KOPT-K1 (cell line): ENCODE data around the gene ZNF408.

ENCODE experiments used
- H3K27ac ChIP-seq: fragments of 200-600 bp; sonication (generic); 2 replicates; pipeline ENCODE4 v1.5.1; 2016; ENCODE audit warnings: antibody characterized with exemption, mild to moderate bottlenecking, low read depth, low read length; ENCODE audit not compliant: poor library complexity, severe bottlenecking
- H3K36me3 ChIP-seq: fragments of 200-600 bp; sonication (generic); 2 replicates; pipeline ENCODE4 v1.5.1; 2017; ENCODE audit warnings: antibody characterized with exemption, mild to moderate bottlenecking, low read length, moderate library complexity; ENCODE audit not compliant: insufficient read depth
- H3K9me3 ChIP-seq: fragments of 200-600 bp; sonication (generic); 2 replicates; pipeline ENCODE4 v1.5.1; 2017; ENCODE audit warnings: antibody characterized with exemption, low read length, mild to moderate bottlenecking; ENCODE audit not compliant: insufficient read depth, poor library complexity, severe bottlenecking

The ZNF408 gene

DNA sequence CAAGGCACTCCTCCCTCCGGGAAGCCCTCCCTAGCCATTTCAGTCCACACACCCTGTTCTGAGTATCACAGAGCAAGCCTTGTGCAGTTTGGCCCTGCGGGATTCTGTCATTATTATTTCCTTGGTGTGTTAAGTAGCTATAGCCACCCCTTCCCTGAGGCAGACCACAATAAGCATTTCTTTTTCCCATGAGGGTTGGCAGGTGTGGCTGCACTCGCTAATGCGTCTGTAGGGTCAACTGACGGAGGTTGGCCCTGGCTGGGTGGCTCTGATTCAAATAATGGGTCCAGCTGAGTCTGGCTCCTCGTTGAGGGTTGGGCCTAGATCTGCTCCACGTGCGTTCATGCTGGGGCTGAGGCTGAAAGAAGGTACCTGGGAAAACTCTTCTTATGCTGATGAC, 23.3 kb downstream of the ZNF408 start:
- H3K9me3 ChIP-seq: no peaks in the 10 kb centered on the region
- no peaks in the 10 kb centered on the region for H3K36me3 ChIP-seq
- no peak overlapping the region for H3K27ac ChIP-seq

DNA sequence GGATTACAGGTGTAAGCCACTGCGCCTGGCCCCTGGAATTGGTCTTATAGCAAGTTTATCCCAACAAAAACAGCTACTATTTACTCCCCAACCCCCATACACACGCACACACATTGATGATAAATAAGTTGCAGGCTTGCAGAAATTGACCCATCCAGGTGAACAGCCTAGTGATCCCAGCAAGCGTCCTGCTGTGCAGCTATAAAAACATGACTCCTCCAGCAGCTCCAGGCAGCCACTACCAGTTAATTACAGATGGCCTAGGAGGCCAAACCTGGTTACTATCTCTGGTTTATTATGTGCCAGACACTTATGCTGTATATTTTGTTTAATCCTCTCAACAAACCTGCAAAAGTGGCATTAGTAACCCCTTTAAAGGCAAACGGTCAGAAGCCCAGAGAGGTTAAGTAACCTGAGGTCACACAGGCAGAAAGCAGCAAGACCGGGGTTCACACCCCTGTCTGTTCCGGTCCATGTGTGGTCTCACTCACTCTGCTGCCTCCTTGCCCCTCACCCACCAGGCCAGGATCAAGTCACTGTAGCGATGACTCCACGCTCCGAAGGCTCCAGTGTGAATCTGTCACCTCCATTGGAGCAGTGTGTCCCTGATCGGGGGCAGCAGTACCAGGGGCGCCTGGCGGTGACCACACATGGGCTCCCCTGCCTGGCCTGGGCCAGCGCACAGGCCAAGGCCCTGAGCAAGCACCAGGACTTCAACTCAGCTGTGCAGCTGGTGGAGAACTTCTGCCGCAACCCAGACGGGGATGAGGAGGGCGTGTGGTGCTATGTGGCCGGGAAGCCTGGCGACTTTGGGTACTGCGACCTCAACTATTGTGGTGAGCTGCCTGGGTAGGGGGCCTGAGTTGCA, 24.7 kb downstream of the ZNF408 start:
- H3K27ac ChIP-seq: no peak overlapping the region
- no peaks in the 10 kb centered on the region for H3K9me3 ChIP-seq
- H3K36me3 ChIP-seq: no peaks in the 10 kb centered on the region

GRCh38 chr11:46726206-46726862, 25.5 kb downstream of the ZNF408 start:
- no peaks in the 10 kb centered on the region for H3K36me3 ChIP-seq

GRCh38 chr11:46727952-46728658, 27.3 kb downstream of the ZNF408 start:
- Histone ChIP-seq H3K27ac (no peak overlapping the region), H3K9me3 (no peaks in the 10 kb centered on the region), H3K36me3 (no peaks in the 10 kb centered on the region)

More at GRCh38 chr11:46726206-46726862, 25.5 kb downstream of the ZNF408 start:
- H3K27ac ChIP-seq: no peak overlapping the region
- no peaks in the 10 kb centered on the region for H3K9me3 ChIP-seq

GRCh38 chr11:46728659-46729040, 27.8 kb downstream of the ZNF408 start:
- Histone ChIP-seq H3K9me3 (no peaks in the 10 kb centered on the region), H3K27ac (no peak overlapping the region), H3K36me3 (no peaks in the 10 kb centered on the region)

DNA sequence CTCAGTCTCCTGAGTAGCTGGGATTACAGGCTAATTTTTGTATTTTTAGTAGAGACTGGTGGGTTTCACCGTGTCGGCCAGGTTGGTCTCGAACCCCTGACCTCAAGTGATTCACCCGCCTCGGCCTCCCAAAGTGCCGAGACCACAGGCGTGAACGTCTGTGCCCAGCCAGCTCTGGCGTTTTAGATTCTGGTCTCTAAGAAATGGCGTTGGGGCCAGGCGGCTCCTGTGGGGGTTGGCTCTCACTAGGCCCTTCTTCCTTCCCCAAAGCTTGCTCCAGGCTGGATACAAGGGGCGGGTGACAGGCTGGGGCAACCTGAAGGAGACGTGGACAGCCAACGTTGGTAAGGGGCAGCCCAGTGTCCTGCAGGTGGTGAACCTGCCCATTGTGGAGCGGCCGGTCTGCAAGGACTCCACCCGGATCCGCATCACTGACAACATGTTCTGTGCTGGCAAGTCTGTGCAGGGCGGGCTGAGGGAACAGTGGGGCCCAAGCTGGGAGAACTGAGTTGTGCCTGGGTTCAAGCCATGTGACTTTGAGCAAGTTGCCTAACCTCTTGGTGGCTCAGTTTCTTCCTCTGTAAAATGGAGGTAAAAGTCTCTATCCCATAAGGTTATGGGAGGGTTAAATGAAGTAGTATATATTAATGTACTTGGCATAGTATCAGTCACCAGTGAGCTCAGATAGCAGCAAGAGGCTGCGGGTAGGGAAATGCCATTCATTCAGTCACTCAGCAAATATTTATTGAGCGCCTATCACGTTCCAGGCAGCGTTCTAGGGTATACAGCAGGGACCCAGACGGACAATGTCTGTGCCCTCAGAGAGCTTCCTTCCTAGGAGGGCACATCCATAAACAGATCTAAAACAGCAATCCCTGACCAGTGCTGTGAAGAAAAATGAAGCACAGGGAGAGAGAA, 28.5 kb downstream of the ZNF408 start:
- no peaks in the 10 kb centered on the region for H3K9me3 ChIP-seq
- no peaks in the 10 kb centered on the region for H3K36me3 ChIP-seq
- no peak overlapping the region for H3K27ac ChIP-seq

DNA sequence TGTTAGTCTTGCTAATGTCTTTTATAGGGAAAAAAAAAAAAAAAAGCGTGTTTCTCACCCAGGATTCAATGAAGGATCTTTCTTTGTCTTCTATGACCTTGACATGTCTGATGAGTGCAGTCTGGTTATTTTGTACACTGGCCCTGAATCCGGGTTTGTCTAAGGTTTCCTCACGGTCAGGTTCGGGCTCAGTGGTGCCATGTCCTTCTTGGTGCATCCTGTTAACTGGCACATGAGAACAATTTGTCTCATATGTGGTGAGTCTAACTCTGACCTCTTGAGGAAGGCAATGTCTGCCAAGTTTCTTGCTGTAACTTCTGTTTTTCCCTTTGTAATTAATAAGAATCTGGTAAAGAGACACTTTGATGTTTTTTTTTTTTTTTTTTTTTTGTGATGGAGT, 30.7 kb downstream of the ZNF408 start:
- Histone ChIP-seq H3K9me3 (no peaks in the 10 kb centered on the region), H3K36me3 (no peaks in the 10 kb centered on the region), H3K27ac (no peak overlapping the region)

DNA sequence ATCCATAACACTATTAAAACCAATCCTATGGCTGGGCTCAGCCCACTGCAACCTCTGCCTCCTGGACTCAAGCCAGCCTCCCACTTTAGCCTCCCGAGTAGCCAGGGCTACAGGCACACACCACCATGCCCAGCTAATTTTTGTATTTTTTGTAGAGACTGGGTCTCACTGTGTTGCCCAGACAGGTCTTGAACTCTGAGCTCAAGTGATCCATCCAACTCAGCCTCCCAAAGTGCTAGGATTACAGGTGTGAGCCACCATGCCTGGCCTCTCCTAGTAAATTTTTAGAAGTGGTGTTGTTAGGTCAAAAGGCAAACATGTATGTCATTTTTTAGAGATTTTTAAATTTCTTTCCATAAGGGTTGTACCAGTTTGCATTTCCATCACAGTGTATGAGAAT, 32.4 kb downstream of the ZNF408 start:
- Histone ChIP-seq H3K9me3 (no peaks in the 10 kb centered on the region), H3K36me3 (no peaks in the 10 kb centered on the region), H3K27ac (no peak overlapping the region)

- Histone ChIP-seq H3K9me3 (no peaks in the 10 kb centered on the region), H3K27ac (no peak overlapping the region), H3K36me3 (peaks cover 11% of the 10 kb centered on the region)
Measured at GRCh38 chr11:46736146-46736545, 35.3 kb downstream of the ZNF408 start.

GRCh38 chr11:46736615-46737014, 35.8 kb downstream of the ZNF408 start:
- Histone ChIP-seq H3K9me3 (no peaks in the 10 kb centered on the region), H3K27ac (no peak overlapping the region), H3K36me3 (peaks cover 16% of the 10 kb centered on the region)

DNA sequence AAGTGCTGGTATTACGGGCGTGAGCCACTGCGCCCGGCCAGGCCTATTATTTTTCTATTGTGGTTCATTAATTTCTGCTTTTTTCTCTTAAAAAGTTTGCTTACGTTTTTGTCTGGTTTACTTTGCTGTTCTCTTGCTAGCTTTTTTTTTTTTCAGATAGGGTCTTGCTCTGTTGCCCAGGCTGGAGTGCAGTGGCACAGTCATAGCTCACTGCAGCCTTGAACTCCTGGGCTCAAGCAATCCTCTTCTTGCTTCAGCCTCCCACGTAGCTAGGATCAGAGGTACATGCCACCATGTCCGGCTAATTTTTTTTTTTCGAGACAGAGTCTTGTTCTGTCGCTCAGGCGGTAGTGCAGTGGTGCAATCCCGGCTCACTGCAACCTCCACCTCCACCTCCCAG, 36.9 kb downstream of the ZNF408 start:
- Histone ChIP-seq H3K27ac (no peak overlapping the region), H3K9me3 (no peaks in the 10 kb centered on the region), H3K36me3 (peaks cover 27% of the 10 kb centered on the region)

GRCh38 chr11:46738887-46739286, 38.1 kb downstream of the ZNF408 start:
- Histone ChIP-seq H3K9me3 (no peaks in the 10 kb centered on the region), H3K36me3 (peaks cover 39% of the 10 kb centered on the region), H3K27ac (no peak overlapping the region)

- Histone ChIP-seq H3K27ac (no peak overlapping the region), H3K9me3 (no peaks in the 10 kb centered on the region), H3K36me3 (peaks cover 68% of the 10 kb centered on the region)
Measured at GRCh38 chr11:46741600-46742484, 41.0 kb downstream of the ZNF408 start.

DNA sequence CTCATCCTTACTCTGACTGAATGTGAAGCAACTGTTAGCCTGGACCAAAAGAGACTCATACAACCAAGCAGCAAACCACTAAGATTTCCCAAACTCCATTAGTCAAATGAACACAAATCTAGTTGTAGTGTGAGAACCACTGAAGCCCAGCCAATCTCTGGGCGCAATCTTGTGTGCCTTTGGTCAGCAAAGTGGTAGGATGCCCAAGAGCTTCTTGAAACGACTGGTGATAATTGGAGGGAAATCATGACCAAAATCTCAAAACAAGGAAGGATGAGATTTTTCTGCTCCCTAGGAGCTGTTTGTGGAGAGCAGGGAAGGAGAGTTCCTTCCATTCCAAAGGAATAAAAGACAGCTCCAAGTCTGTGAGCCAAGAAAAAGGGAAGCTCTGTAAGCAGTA, 42.2 kb downstream of the ZNF408 start:
- no peak overlapping the region for H3K27ac ChIP-seq
- H3K9me3 ChIP-seq: no peaks in the 10 kb centered on the region
- H3K36me3 ChIP-seq: peaks cover 80% of the 10 kb centered on the region
